Esophagus squamous epithelium (tissue), 4 donors: ENCODE data around the gene CD300LF.

Experiments
- CTCF ChIP-seq, 6 experiments: fragments of 450-650 bp in 4 of 6; fragments of 200-600 bp in 2 of 6; sonication (generic) in 2 of 6; IDR thresholded peaks; one replicate each; pipeline ENCODE4 v1.5.1; 2016 to 2019; ENCODE audit warnings: antibody characterized with exemption in 6 of 6, mild to moderate bottlenecking in 4 of 6, moderate library complexity in 4 of 6
- POLR2A ChIP-seq, 4 donors: fragments of 450-650 bp; IDR thresholded peaks; one replicate each; pipeline ENCODE4 v1.6.1; 2017; ENCODE audit warnings: antibody characterized with exemption in 4 of 4, mild to moderate bottlenecking in 4 of 4, moderate library complexity in 3 of 4

DNA sequence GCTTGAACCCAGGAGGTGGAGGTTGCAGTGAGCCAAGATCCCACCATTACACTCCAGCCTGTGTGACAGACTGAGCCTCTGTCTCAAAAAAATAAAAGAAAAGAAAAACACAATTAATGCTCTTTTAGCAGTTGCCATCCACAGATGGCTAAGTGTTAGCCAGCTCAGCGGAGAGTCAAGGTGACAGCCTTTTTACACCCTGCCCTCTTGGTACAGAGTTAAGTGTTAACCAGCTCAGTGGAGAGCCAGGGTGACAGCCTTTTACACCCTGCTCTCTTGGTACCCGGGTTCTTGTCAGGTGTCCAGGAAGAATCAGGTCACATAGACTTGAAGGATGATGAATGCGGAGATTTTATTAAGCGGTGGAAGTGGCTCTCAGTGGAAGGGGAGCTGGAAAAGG is 7.8 kb upstream of the CD300LF start:
- TF ChIP-seq CTCF (IDR thresholded peaks at IDR 0.05) (no peak), POLR2A (IDR thresholded peaks at IDR 0.05) (no peak)
